ENCODE data around the gene WWC2. TPM values are rescaled to one million over a fixed set of nuclear protein-coding genes. Genes with fewer than 3 reads are reported as not detected.

The WWC2 gene
- total and polyA plus RNA-seq, 2 experiments from 2014 or later, result 19.3 to 24.7 TPM

- Histone ChIP-seq H3K27me3 (no peaks in the 10 kb centered on the region), H4K20me1 (ENCODE audit: insufficient read depth, poor library complexity, severe bottlenecking) (no peaks in the 10 kb centered on the region), H3K9me2 (replicated peaks; ENCODE audit: insufficient read depth) (no peaks in the 10 kb centered on the region), H3K36me3 (replicated peaks; ENCODE audit: insufficient read depth, low read depth) (no peaks in the 10 kb centered on the region), H3K27ac (no peak overlapping the region), H3K4me2 (no peak overlapping the region), H3K79me2 (no peaks in the 10 kb centered on the region), H3K4me1 (ENCODE audit: insufficient read depth) (no peaks in the 10 kb centered on the region), H3K9me3 (ENCODE audit: low read depth) (peaks cover 5% of the 10 kb centered on the region), H2AFZ (no peak overlapping the region), H3K4me3 (no peak overlapping the region)
- DNase-seq (ENCODE audit: low spot score), result no peak
- WGBS (ENCODE audit: low lambda C conversion rate, missing lambda C conversion rate), result 57% methylated on average over 2 of the region's 2 CpGs
- TF ChIP-seq EZH2 (IDR thresholded peaks at IDR 0.05; ENCODE audit: borderline replicate concordance) (no peak), CTCF (IDR thresholded peaks at IDR 0.05; ENCODE audit: poor library complexity) (no peak), EZH2phosphoT487 (IDR thresholded peaks at IDR 0.05; ENCODE audit: low read depth, severe bottlenecking, unreplicated experiment) (no peak)
Observed at GRCh38 chr4:183326853-183327252, 227.8 kb downstream of the WWC2 start.

- H3K9me2 ChIP-seq (replicated peaks; ENCODE audit: insufficient read depth), result no peaks in the 10 kb centered on the region
- no peaks in the 10 kb centered on the region for H3K79me2 ChIP-seq
- H3K27ac ChIP-seq, result no peak overlapping the region
- no peaks in the 10 kb centered on the region for H4K20me1 ChIP-seq (ENCODE audit: insufficient read depth, poor library complexity, severe bottlenecking)
- TF ChIP-seq CTCF (IDR thresholded peaks at IDR 0.05; ENCODE audit: poor library complexity) (no peak), EZH2phosphoT487 (IDR thresholded peaks at IDR 0.05; ENCODE audit: low read depth, severe bottlenecking, unreplicated experiment) (no peak), EZH2 (IDR thresholded peaks at IDR 0.05; ENCODE audit: borderline replicate concordance) (no peak)
- H3K4me2 ChIP-seq, result no peak overlapping the region
- H3K9me3 ChIP-seq (ENCODE audit: low read depth), result peaks cover 5% of the 10 kb centered on the region
- H3K36me3 ChIP-seq (replicated peaks; ENCODE audit: insufficient read depth, low read depth), result no peaks in the 10 kb centered on the region
- H3K27me3 ChIP-seq, result no peaks in the 10 kb centered on the region
- H3K4me1 ChIP-seq (ENCODE audit: insufficient read depth), result no peaks in the 10 kb centered on the region
- 96% methylated on average over 7 of the region's 7 CpGs for WGBS (ENCODE audit: low lambda C conversion rate, missing lambda C conversion rate)
- no peak overlapping the region for H3K4me3 ChIP-seq
- DNase-seq (ENCODE audit: low spot score), result no peak
- H2AFZ ChIP-seq, result no peak overlapping the region
Observed at GRCh38 chr4:183327827-183328226, 228.8 kb downstream of the WWC2 start.

GRCh38 chr4:183328832-183329231 lies 229.8 kb downstream of the WWC2 start:
- Histone ChIP-seq H3K9me3 (ENCODE audit: low read depth) (peaks cover 5% of the 10 kb centered on the region), H3K9me2 (replicated peaks; ENCODE audit: insufficient read depth) (no peaks in the 10 kb centered on the region), H3K4me1 (ENCODE audit: insufficient read depth) (peaks cover 3% of the 10 kb centered on the region), H3K4me3 (no peak overlapping the region), H3K36me3 (replicated peaks; ENCODE audit: insufficient read depth, low read depth) (no peaks in the 10 kb centered on the region), H3K27me3 (no peaks in the 10 kb centered on the region), H2AFZ (no peak overlapping the region), H4K20me1 (ENCODE audit: insufficient read depth, poor library complexity, severe bottlenecking) (no peaks in the 10 kb centered on the region), H3K79me2 (no peaks in the 10 kb centered on the region), H3K27ac (peak overlapping the region; percentile 32), H3K4me2 (no peak overlapping the region)
- peak; percentile 29 for DNase-seq (ENCODE audit: low spot score)
- WGBS (ENCODE audit: low lambda C conversion rate, missing lambda C conversion rate), result 42% methylated on average over 7 of the region's 7 CpGs
- TF ChIP-seq EZH2phosphoT487 (IDR thresholded peaks at IDR 0.05; ENCODE audit: low read depth, severe bottlenecking, unreplicated experiment), result no peak
- TF ChIP-seq EZH2 (IDR thresholded peaks at IDR 0.05; ENCODE audit: borderline replicate concordance), result no peak
- TF ChIP-seq CTCF (IDR thresholded peaks at IDR 0.05; ENCODE audit: poor library complexity), result no peak

- peaks cover 3% of the 10 kb centered on the region for H3K4me1 ChIP-seq (ENCODE audit: insufficient read depth)
- peaks cover 5% of the 10 kb centered on the region for H3K9me3 ChIP-seq (ENCODE audit: low read depth)
- H3K27me3 ChIP-seq, result no peaks in the 10 kb centered on the region
- DNase-seq (ENCODE audit: low spot score), result no peak
- no peak overlapping the region for H2AFZ ChIP-seq
- 87% methylated on average over 6 of the region's 6 CpGs for WGBS (ENCODE audit: low lambda C conversion rate, missing lambda C conversion rate)
- TF ChIP-seq EZH2 (IDR thresholded peaks at IDR 0.05; ENCODE audit: borderline replicate concordance) (no peak), EZH2phosphoT487 (IDR thresholded peaks at IDR 0.05; ENCODE audit: low read depth, severe bottlenecking, unreplicated experiment) (no peak), CTCF (IDR thresholded peaks at IDR 0.05; ENCODE audit: poor library complexity) (no peak)
- H3K36me3 ChIP-seq (replicated peaks; ENCODE audit: insufficient read depth, low read depth), result no peaks in the 10 kb centered on the region
- no peaks in the 10 kb centered on the region for H3K79me2 ChIP-seq
- no peaks in the 10 kb centered on the region for H3K9me2 ChIP-seq (replicated peaks; ENCODE audit: insufficient read depth)
- H3K4me3 ChIP-seq, result no peak overlapping the region
- no peaks in the 10 kb centered on the region for H4K20me1 ChIP-seq (ENCODE audit: insufficient read depth, poor library complexity, severe bottlenecking)
- peak overlapping the region; percentile 3 for H3K27ac ChIP-seq
- H3K4me2 ChIP-seq, result no peak overlapping the region
Observed at GRCh38 chr4:183329244-183329643, 230.2 kb downstream of the WWC2 start.
